Measurements from ENCODE around the gene GHRL.
A peak's percentile ranks its signal among the peaks of the same experiment; 100 is the strongest.

The GHRL gene

DNA sequence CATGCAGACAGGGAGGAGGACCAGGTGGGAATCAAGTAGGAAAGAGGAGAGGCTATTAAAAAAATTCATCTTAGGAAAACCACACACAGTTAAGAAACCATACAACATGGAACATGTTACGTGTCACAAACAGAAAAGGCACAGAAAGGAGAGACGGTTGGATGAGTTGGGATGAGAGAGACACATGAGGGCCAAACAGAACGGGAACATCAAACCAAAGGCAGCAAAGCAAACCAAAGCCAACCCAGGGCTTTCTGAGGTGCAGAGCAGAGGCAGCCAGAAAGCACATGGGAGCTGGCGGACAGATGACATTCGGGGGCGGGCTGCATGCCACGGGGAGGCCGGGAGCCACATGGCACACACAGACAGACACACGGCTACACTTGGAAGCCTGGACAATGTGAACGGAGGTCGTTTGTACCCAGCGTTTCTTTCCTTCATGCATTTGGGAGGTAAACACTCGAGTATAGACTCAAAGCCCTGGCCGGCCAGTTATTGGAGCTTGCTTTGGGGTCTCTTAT, 36.8 kb upstream of the GHRL start:
- POLR2A ChIA-PET: no interaction called here
- no peak for DNase-seq (ENCODE audit: extremely low spot score)
- TF ChIP-seq, protein P1, sequence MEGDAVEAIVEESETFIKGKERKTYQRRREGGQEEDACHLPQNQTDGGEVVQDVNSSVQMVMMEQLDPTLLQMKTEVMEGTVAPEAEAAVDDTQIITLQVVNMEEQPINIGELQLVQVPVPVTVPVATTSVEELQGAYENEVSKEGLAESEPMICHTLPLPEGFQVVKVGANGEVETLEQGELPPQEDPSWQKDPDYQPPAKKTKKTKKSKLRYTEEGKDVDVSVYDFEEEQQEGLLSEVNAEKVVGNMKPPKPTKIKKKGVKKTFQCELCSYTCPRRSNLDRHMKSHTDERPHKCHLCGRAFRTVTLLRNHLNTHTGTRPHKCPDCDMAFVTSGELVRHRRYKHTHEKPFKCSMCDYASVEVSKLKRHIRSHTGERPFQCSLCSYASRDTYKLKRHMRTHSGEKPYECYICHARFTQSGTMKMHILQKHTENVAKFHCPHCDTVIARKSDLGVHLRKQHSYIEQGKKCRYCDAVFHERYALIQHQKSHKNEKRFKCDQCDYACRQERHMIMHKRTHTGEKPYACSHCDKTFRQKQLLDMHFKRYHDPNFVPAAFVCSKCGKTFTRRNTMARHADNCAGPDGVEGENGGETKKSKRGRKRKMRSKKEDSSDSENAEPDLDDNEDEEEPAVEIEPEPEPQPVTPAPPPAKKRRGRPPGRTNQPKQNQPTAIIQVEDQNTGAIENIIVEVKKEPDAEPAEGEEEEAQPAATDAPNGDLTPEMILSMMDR (IDR thresholded peaks at IDR 0.05; ENCODE audit: control extremely low read depth, extremely low read depth, low read depth, missing control alignments): no peak
- CTCF ChIA-PET: interaction anchor here (2.4 kb wide), 1 partner anchor 14 kb away, joined by 6 read pairs; no protein-coding TSS in a partner anchor

DNA sequence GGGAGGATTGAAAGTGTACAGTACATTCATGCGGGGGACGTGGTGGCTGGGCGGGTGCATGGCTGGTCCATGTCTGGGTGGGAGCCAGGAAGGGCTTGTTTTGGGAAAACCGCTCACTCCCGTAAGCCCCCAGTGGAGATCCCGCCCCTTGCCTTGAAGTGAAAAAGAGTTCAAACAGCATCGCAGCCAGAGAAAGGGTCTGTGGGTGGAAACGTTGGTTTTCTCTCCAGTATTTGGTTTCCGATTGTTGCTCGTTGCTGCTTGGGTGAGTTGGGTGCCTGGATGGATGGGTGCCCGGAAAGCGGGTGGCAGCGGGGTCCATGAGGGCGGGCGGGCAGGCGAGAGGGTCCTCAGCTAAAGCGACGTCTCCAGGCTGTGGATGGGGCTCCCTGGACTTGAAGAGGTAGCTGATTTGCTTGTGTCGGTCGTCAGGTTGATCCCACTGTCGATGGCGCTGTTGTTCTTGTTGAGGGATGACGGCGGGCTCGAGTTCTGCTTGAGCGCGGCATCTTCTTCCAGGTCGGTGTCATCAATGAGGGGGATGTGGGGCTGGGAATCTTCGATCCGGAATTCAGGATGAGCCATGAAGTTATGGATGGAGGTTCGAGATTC, 35.8 kb upstream of the GHRL start:
- ChIA-PET POLR2A (no interaction called here), CTCF (interaction anchor here (2.4 kb wide), 1 partner anchor 15 kb away, joined by 6 read pairs; no protein-coding TSS in a partner anchor)

DNA sequence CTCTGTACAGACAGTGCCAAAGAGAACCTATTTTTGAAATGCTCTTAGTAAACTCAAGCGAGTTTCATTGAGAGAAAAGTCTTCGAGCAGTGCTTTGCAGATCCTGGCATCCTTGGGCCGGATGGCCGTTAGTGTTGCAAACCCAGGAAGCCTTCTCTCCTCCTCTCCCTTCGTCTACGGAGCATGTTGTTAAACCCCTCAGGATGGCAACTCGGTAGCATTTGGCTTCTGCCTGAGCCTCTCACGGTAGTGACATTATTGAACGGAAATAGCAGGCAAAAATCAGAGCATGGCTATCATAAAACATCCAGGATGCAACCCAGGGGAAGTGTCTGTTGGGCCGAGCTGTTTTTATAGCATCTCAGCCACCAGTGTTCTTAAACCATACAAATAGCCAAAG, 34.8 kb upstream of the GHRL start:
- DNase-seq (ENCODE audit: extremely low spot score): no peak
- POLR2A ChIA-PET: no interaction called here
- CTCF ChIA-PET: interaction anchor here (2.4 kb wide), 1 partner anchor 16 kb away, joined by 6 read pairs; no protein-coding TSS in a partner anchor
- TF ChIP-seq, protein P1 (IDR thresholded peaks at IDR 0.05; ENCODE audit: control extremely low read depth, extremely low read depth, low read depth, missing control alignments): no peak

More for the DNA sequence above, 35.8 kb upstream of the GHRL start:
- DNase-seq (ENCODE audit: extremely low spot score): no peak
- TF ChIP-seq, protein P1 (IDR thresholded peaks at IDR 0.05; ENCODE audit: control extremely low read depth, extremely low read depth, low read depth, missing control alignments): no peak

DNA sequence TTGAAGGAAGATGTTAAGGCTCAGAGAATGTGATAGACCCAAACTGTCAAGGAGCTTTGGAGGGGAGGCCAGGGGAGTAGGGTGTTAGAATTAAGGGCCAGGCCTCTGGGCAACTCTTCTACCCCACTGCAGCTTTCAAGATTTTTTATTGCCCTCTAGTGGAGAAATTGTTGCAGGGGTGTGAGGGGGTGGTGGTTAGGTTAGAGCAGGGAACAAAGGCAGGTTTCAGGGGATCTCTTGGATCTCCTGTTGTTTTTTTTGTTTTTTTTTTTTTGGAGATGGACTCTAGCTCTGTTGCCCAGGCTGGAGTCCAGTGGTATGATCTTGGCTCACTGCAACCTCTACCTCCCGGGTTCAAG, 29.6 kb upstream of the GHRL start:
- ChIA-PET POLR2A (no interaction called here), CTCF (interaction anchor here (0.8 to 4.3 kb wide), 10 partner anchors 9 to 1374 kb away, joined by 3 to 42 read pairs (median 4); partner anchors contain the start of genes CRELD1 and GHRL)
- DNase-seq (ENCODE audit: extremely low spot score): peak; percentile 62
- TF ChIP-seq, protein P1 (IDR thresholded peaks at IDR 0.05; ENCODE audit: control extremely low read depth, extremely low read depth, low read depth, missing control alignments): peak; percentile 54

DNA sequence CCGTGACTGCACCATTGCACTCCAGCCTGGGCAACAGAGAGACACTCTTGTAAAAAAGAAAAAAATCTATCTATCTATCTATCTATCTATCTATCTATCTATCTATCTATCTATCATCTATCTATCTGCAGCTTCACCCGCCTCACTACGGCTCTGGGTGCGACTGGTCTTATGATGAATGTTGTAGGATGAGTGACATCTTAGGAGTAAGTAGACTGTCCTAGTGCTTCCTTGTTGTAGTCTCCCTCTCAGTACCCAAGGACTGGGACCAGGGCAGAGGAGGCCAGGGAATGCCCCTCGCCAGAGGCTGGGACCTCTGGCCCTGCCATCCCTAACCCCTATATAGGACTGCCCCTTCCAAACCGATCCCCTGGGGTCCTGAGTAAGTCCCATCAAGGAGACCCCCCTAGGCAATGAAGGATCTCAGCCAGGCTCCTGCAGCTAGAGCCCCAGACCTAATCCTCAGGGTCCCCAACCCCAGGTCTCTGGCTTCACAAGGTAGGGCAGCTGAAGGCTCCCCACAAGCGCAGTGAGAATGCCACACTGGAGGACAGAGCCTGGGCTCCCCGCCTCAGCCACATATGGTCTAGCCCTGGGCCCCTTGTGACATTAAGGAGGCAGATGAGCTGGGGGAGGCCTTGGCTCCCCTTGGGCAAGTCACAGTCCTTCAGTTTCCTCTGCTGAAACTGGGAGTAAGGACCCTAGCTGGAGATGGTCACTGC, 29.0 kb upstream of the GHRL start:
- TF ChIP-seq, protein P1 (IDR thresholded peaks at IDR 0.05; ENCODE audit: control extremely low read depth, extremely low read depth, low read depth, missing control alignments): no peak
- ChIA-PET POLR2A (interaction anchor here (0.9 to 1.9 kb wide), 3 partner anchors 18 to 390 kb away, joined by 4 to 6 read pairs (median 4); partner anchors contain the start of gene CRELD1), CTCF (interaction anchor here (0.8 to 4.3 kb wide), 12 partner anchors 10 to 1374 kb away, joined by 3 to 42 read pairs (median 4); partner anchors contain the start of genes CRELD1, GHRL and RPUSD3)
- DNase-seq (ENCODE audit: extremely low spot score): no peak

DNA sequence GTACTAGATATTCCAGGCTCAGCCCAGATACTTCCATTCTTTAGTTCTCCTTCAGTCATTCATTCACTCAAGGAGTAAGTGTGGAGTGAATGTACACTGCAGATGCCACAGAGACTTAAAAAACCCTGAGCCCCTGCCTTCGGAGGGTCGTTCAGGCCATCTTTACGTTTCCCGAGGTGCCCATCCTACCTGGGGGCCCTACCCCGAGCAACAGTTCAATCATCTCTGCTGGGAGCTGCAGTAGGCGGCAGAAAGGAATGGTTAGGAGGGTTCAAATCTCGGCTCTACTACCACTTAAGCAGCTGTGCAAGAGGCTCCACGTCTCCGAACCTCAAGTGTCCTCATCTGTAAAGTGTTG, 27.6 kb upstream of the GHRL start:
- CTCF ChIA-PET: interaction anchor here (0.8 to 4.3 kb wide), 8 partner anchors 8 to 477 kb away, joined by 3 to 42 read pairs (median 4); partner anchors contain the start of genes CRELD1 and RPUSD3
- POLR2A ChIA-PET: interaction anchor here (1.9 kb wide), 1 partner anchor 16 kb away, joined by 6 read pairs; no protein-coding TSS in a partner anchor
- DNase-seq (ENCODE audit: extremely low spot score): no peak
- TF ChIP-seq, protein P1 (IDR thresholded peaks at IDR 0.05; ENCODE audit: control extremely low read depth, extremely low read depth, low read depth, missing control alignments): no peak

Data from GM10248 (cell line).